ENCODE measurements around the gene GLUD1.
"Not testable (repeated sequence)": the region's sequence is repeated elsewhere in the genome, so short reads cannot be mapped to it uniquely, and the experiment has no call there.

GLUD1 gene

DNA sequence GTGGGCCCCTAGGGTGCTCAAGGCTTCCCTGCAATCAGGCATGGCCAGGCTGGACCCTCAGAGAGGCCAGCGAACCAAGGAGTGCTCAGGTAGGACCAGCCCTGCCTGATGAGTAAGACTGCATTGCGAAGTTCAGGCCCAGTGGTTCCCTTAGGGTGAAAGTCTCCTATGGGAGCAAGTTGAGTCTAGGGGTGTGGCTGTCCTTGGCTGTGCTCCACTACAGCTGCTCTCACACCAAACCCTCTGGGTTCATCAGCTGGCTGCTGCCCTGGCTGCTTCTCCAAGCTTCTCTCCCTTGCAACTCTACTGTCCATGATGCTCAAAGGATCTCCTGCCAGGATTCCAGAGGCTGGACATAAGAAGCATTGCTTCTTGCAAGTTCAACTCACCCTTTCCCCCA, 55.9 kb downstream of the GLUD1 start:
- no peak for DNase-seq

GRCh38 chr10:87038286-87038717, 56.3 kb downstream of the GLUD1 start:
- DNase-seq, result no peak

DNA sequence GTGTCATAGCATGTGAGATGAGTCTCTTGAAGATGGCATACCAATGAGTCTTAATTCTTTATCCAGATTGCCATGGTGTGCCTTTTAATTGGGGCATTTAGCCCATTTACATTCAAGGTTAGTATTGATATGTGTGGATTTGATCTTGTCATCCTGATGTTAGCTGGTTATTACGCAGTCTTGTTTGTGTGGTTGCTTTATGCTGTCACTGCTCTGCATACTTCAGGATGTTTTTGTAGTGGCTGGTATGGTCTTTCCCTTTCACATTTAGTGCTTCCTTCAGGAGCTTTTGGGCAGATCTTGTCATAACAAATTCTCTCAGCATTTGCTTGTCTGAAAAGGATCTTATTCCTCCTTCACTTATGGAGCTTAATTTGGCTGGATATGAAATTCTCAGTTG, 58.0 kb downstream of the GLUD1 start:
- no peak for DNase-seq

GRCh38 chr10:87030912-87031635, 63.6 kb downstream of the GLUD1 start:
- no peak for DNase-seq

DNA sequence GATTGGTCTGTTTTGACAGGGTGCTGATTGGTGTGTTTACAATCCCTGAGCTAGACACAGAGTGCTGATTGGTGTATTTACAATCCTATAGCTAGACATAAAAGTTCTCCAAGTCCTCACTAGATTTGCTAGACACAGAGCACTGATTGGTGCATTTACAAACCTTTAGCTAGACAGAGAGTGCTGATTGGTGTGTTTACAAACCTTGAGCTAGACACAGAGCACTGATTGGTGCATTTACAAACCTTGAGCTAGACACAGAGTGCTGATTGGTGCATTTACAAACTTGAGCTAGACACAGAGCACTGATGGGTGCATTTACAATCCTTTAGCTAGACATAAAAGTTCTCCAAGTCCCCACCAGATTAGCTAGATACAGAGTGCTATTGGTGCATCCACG, 64.2 kb downstream of the GLUD1 start:
- not testable (repeated sequence) for DNase-seq

- DNase-seq, result not testable (repeated sequence)
Observed at GRCh38 chr10:87026747-87027508, 67.7 kb downstream of the GLUD1 start.

DNA sequence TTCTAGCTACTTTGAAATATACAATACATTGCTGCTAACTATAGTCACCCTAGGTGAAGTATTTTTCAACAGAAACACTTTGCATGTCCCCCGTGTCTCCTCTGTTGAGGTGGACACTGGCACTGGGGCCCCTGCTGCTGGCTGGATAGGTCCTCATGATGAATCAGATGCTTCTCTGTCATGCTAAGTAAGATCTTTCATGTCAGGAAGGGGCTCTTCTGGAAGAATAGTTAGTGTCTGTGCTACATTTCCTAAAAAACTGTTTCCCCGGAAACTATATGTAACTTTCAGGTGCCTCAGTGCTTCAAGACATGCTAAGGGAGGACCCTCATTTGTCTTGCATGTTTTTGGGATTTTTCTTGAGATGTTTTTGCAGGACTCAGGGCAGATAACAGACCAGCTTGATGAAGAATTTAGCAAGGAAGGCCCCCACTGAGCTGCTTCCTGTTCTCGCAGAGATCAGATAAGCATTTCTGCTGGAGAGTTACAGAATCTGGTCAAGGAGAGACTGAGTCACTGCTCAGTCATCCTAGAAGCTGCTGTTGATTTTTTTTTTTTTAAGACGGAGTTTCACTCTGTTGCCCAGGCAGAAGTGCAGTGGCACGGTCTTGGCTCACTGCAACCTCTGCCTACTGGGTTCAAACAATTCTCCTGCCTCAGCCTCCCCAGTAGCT, 69.2 kb downstream of the GLUD1 start:
- DNase-seq, result peak; percentile 47

GRCh38 chr10:87020056-87020455, 74.6 kb downstream of the GLUD1 start, which contains the start of gene FAM25A:
TSS of gene FAM25A (plus strand) at chr10:87020294. CDS start at chr10:87020325, 31 bp downstream.
- DNase-seq, result not testable (repeated sequence)

DNA sequence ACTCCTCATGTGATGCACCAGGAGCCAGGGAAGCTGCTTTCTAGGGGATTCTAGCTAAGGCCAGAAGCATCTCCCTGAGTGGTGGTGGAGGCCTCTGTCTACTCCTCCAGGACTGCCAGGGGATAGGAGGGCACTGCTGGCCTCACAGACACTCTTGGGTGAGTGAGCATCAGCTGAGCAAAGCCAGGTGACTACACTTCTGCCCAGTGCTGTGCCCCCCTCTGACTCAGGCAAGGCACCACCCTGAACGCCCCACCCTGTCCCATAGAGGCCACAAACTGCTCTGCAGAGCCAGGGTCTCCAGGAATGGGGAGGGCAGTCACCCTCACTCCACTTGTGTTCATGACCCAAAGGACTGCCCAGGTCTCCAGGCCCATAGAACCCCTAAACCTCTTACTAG, 75.1 kb downstream of the GLUD1 start:
- DNase-seq, result not testable (repeated sequence)

GRCh38 chr10:87019066-87019465, 75.6 kb downstream of the GLUD1 start:
- not testable (repeated sequence) for DNase-seq

GRCh38 chr10:87018127-87018526, 76.5 kb downstream of the GLUD1 start:
- not testable (repeated sequence) for DNase-seq

GRCh38 chr10:87014986-87015716, 79.5 kb downstream of the GLUD1 start:
- not testable (repeated sequence) for DNase-seq

GRCh38 chr10:87013528-87013927, 81.1 kb downstream of the GLUD1 start:
- DNase-seq, result not testable (repeated sequence)

- DNase-seq, result not testable (repeated sequence)
Observed at GRCh38 chr10:87009134-87009696, 85.4 kb downstream of the GLUD1 start.

GRCh38 chr10:87008303-87008702, 86.3 kb downstream of the GLUD1 start:
- not testable (repeated sequence) for DNase-seq

DNA sequence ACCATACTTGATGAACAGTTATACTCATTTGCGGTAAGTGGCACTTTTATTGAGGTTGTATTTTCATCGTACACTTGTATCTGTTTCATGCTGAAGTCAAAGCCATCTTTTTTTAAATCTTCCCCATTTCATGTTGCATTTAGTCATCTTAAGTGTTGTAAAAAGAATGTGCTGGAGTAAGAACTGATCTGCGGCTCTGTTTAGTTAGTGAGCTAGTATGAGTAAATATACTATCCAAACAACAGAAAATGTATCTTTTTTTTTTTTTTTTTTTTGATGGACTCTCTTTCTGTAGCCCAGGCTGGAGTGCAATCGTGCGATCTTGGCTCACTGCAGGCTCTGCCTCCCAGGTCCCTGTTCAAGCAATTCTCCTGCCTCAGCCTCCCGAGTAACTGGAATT, 87.0 kb downstream of the GLUD1 start:
- DNase-seq, result not testable (repeated sequence)

DNA sequence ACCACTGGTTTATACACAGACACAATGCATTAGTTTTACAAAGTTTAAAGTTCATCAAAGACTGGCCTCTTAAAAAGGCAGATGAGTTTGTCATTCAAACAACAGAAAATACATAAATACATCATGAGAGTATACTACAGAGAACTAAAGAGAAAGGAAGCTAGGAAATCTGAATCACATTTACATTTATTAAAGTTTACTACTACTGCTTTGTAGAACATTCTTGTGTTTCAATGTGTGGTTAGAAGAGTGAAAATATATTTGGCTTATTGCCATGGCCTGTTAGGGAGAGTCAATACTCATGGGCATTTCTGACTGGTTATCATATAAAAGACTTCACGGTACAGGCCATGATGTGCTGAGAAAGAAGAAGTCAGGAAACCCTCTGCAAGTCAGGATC, 87.5 kb downstream of the GLUD1 start:
- not testable (repeated sequence) for DNase-seq

DNA sequence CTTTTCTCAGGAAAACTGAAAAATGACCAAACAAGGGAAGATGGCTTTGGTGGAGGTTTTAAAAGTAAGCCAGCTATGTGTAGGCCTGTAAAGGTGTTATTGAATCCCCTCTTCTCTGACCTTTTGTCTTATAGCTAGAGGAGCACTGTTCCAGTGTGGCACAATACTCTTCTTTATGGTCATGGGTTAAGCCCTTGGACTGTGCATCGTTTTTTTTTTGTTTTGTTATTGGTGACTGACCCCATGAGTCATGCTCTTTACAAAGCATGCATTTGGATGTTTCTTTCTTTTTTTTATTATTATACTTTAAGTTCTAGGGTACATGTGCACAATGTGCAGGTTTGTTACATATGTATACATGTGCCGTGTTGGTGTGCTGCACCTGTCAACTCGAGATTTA, 94.2 kb downstream of the GLUD1 start:
- DNase-seq, result no peak

Measured in stimulated activated CD4-positive, alpha-beta T cell treated with anti-CD3 and anti-CD28 coated beads, Interleukin-15, amount 100 ng/mL, for 24 hours (primary cell).